ENCODE results near the gene COX7C. TPM values are rescaled to one million over a fixed set of nuclear protein-coding genes. Genes with fewer than 3 reads are reported as not detected.

COX7C gene
- total and polyA plus RNA-seq, 9 of the 15 experiments (the other 6 are each of a cell fraction or from before 2014, with no cell fraction given) = 576 to 1,783 (median 996) TPM

- TF ChIP-seq KLF13 (tag; IDR thresholded peaks at IDR 0.05; ENCODE audit: borderline replicate concordance, low read depth) (no peak), CBX1 (IDR thresholded peaks at IDR 0.05; ENCODE audit: low read depth) (0 out of 2 replicates have a peak, but pooled peaks have one; percentile 19), CREB3 (tag; conservative IDR thresholded peaks at IDR 0.05; ENCODE audit: low read depth) (peak; percentile 63; the same call in 1 of the 2 replicates), ZNF133 (CRISPR knock-in tag; IDR thresholded peaks at IDR 0.05) (no peak), ETV1 (tag; conservative IDR thresholded peaks at IDR 0.05; ENCODE audit: low read depth) (0 out of 2 replicates have a peak, but pooled peaks have one; percentile 6), BACH1 (tag; IDR thresholded peaks at IDR 0.05) (peak; percentile 46), FOXM1 (IDR thresholded peaks at IDR 0.05; ENCODE audit: low read depth) (no peak), FOXM1 (CRISPR knock-in tag; IDR thresholded peaks at IDR 0.05; ENCODE audit: low read depth) (no peak), ZNF584 (CRISPR knock-in tag; IDR thresholded peaks at IDR 0.05; ENCODE audit: low read depth) (no peak), NFE2L1 (tag; IDR thresholded peaks at IDR 0.05; ENCODE audit: borderline replicate concordance, low read depth) (no peak), POLR2G (IDR thresholded peaks at IDR 0.05; ENCODE audit: low read depth, low read length) (peak; percentile 68), COPS2 (conservative IDR thresholded peaks at IDR 0.05) (no peak)
- TF ChIP-seq, protein P1, sequence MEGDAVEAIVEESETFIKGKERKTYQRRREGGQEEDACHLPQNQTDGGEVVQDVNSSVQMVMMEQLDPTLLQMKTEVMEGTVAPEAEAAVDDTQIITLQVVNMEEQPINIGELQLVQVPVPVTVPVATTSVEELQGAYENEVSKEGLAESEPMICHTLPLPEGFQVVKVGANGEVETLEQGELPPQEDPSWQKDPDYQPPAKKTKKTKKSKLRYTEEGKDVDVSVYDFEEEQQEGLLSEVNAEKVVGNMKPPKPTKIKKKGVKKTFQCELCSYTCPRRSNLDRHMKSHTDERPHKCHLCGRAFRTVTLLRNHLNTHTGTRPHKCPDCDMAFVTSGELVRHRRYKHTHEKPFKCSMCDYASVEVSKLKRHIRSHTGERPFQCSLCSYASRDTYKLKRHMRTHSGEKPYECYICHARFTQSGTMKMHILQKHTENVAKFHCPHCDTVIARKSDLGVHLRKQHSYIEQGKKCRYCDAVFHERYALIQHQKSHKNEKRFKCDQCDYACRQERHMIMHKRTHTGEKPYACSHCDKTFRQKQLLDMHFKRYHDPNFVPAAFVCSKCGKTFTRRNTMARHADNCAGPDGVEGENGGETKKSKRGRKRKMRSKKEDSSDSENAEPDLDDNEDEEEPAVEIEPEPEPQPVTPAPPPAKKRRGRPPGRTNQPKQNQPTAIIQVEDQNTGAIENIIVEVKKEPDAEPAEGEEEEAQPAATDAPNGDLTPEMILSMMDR (IDR thresholded peaks at IDR 0.05 in 2 of 3, conservative IDR thresholded peaks at IDR 0.05 in 1 of 3; ENCODE audit: insufficient read depth in 2 of 3, low read depth in 1 of 3, low read length in 3 of 3) = 0 out of 6 replicates have a peak, but pooled peaks of 1 of the 3 experiments have one; percentile 22
- TF ChIP-seq, protein P2, sequence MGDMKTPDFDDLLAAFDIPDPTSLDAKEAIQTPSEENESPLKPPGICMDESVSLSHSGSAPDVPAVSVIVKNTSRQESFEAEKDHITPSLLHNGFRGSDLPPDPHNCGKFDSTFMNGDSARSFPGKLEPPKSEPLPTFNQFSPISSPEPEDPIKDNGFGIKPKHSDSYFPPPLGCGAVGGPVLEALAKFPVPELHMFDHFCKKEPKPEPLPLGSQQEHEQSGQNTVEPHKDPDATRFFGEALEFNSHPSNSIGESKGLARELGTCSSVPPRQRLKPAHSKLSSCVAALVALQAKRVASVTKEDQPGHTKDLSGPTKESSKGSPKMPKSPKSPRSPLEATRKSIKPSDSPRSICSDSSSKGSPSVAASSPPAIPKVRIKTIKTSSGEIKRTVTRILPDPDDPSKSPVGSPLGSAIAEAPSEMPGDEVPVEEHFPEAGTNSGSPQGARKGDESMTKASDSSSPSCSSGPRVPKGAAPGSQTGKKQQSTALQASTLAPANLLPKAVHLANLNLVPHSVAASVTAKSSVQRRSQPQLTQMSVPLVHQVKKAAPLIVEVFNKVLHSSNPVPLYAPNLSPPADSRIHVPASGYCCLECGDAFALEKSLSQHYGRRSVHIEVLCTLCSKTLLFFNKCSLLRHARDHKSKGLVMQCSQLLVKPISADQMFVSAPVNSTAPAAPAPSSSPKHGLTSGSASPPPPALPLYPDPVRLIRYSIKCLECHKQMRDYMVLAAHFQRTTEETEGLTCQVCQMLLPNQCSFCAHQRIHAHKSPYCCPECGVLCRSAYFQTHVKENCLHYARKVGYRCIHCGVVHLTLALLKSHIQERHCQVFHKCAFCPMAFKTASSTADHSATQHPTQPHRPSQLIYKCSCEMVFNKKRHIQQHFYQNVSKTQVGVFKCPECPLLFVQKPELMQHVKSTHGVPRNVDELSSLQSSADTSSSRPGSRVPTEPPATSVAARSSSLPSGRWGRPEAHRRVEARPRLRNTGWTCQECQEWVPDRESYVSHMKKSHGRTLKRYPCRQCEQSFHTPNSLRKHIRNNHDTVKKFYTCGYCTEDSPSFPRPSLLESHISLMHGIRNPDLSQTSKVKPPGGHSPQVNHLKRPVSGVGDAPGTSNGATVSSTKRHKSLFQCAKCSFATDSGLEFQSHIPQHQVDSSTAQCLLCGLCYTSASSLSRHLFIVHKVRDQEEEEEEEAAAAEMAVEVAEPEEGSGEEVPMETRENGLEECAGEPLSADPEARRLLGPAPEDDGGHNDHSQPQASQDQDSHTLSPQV (IDR thresholded peaks at IDR 0.05) = peak; percentile 58; the same call in 1 of the 2 replicates
- TF ChIP-seq, protein P3, sequence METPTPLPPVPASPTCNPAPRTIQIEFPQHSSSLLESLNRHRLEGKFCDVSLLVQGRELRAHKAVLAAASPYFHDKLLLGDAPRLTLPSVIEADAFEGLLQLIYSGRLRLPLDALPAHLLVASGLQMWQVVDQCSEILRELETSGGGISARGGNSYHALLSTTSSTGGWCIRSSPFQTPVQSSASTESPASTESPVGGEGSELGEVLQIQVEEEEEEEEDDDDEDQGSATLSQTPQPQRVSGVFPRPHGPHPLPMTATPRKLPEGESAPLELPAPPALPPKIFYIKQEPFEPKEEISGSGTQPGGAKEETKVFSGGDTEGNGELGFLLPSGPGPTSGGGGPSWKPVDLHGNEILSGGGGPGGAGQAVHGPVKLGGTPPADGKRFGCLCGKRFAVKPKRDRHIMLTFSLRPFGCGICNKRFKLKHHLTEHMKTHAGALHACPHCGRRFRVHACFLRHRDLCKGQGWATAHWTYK (CRISPR knock-in tag; IDR thresholded peaks at IDR 0.05) = peak; percentile 58; the same call in 1 of the 2 replicates
- TF ChIP-seq, protein P4, sequence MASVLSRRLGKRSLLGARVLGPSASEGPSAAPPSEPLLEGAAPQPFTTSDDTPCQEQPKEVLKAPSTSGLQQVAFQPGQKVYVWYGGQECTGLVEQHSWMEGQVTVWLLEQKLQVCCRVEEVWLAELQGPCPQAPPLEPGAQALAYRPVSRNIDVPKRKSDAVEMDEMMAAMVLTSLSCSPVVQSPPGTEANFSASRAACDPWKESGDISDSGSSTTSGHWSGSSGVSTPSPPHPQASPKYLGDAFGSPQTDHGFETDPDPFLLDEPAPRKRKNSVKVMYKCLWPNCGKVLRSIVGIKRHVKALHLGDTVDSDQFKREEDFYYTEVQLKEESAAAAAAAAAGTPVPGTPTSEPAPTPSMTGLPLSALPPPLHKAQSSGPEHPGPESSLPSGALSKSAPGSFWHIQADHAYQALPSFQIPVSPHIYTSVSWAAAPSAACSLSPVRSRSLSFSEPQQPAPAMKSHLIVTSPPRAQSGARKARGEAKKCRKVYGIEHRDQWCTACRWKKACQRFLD (CRISPR knock-in tag; IDR thresholded peaks at IDR 0.05) = peak; percentile 83; the same call in 1 of the 2 replicates
Observed at GRCh38 chr5:86570427-86571083, 47.2 kb upstream of the COX7C start (continued).
